Measurements from ENCODE around the gene MYO10.
A peak's percentile ranks its signal among the peaks of the same experiment; 100 is the strongest.

Gene MYO10

DNA sequence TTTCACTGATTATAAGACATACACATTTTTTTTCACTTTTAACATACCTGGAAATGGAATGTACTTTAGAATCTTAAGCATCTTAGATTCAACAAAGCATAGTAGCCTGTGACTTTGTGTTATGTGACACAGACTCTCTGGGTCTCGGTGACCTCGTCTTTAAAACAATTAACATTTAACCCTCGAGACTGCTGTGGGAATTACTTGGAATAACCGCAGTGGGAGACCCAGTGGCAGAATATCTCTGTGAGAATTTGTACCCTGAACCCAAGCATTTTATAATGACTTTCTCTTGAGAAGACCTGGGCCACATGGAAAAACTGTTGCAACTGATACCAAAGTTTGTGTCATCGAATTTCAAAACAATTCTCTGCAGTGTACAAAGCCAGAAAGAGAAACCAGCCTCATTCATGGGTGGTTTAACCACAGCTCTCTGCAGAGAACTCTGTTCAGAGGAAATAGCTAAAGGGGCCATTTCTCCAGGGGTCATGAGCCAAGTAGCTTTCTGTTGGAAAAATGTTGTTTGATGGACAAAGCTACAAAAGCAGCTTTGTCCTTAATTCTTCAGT lies 309.3 kb downstream of the MYO10 start:
- DNase-seq (ENCODE audit: low read depth): no peak
- H3K4me3 ChIP-seq (ENCODE audit: low read depth, low read length): no peak overlapping the region
- TF ChIP-seq, protein P1, sequence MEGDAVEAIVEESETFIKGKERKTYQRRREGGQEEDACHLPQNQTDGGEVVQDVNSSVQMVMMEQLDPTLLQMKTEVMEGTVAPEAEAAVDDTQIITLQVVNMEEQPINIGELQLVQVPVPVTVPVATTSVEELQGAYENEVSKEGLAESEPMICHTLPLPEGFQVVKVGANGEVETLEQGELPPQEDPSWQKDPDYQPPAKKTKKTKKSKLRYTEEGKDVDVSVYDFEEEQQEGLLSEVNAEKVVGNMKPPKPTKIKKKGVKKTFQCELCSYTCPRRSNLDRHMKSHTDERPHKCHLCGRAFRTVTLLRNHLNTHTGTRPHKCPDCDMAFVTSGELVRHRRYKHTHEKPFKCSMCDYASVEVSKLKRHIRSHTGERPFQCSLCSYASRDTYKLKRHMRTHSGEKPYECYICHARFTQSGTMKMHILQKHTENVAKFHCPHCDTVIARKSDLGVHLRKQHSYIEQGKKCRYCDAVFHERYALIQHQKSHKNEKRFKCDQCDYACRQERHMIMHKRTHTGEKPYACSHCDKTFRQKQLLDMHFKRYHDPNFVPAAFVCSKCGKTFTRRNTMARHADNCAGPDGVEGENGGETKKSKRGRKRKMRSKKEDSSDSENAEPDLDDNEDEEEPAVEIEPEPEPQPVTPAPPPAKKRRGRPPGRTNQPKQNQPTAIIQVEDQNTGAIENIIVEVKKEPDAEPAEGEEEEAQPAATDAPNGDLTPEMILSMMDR (IDR thresholded peaks at IDR 0.05; ENCODE audit: low read depth, low read length, missing control alignments): no peak

DNA sequence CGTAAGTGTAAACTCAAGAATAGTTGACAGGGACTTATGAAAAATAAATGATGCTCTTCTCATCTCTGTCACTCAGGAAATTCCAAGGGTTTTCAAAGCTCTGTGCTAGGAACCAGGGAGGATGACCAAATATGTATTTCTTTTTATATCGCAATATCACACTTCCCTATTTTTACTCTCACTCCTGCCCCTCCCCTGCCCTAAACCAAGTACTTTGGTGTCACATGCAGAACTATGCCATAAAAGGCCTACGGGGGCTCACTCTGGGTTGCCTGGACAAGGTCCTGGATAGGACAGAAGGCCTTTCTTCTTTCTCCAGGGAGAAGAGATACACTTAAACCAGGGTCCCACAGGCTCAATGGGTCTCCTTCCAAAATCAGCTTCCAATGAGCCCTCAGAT lies 311.0 kb downstream of the MYO10 start:
- DNase-seq (ENCODE audit: low read depth): no peak
- H3K4me3 ChIP-seq (ENCODE audit: low read depth, low read length): no peak overlapping the region
- TF ChIP-seq, protein P1 (IDR thresholded peaks at IDR 0.05; ENCODE audit: low read depth, low read length, missing control alignments): no peak

DNA sequence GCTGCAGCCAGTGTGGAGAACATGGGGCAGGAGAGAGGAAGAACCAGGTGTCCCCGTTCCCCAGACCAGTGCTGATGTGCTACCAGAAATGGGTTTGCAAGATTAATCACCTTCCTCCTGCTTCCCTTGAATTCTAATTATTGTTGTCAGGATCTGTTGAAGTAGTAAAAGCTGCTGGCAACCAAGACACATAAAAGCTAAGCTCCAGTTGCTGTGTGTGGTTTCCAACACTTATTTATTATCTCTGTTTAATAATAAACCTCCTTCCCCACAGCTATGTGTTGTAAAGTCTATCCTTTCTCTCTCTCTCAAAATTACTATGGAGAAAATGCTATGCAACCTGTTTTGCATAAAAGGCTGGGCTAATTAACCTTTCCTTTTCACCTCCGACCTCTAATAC lies 317.0 kb downstream of the MYO10 start:
- no peak overlapping the region for H3K4me3 ChIP-seq (ENCODE audit: low read depth, low read length)
- no peak for DNase-seq (ENCODE audit: low read depth)
- TF ChIP-seq, protein P1 (IDR thresholded peaks at IDR 0.05; ENCODE audit: low read depth, low read length, missing control alignments): no peak

DNA sequence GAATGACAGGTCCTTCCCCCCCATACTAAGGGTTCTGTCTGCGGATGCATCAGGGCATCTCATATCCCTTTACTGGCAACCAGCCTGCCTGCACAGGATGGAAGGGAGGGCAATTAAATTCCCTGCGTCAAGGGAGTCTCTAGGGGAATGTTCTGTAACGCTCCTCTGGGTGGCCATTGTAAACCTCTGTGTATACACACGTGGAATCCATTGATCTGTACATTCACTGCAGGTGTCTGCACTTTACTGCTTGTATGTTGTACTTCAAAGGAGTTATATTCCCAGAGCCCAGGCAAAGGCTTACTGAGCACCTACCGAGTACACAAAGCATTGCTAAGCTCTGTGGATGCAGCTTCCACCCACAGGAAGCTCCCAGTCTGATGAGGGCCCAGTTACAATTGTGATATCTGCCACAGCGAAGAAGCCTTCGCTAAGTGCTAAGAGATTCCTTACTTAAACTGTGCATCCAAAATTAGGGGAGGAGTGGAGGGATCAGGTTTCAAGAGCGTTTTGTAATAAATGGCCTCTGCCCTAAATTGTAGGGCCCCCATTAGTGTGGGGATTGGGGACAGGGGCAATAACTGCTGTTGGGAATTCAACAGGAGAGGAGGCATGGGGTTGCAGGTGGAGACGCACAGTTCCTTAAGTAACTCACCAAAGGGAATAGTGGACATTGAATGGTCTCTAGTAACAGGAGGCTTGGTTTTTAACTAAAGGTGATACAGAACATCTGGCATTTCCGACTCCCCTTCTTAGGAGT lies 317.8 kb downstream of the MYO10 start:
- TF ChIP-seq, protein P1 (IDR thresholded peaks at IDR 0.05; ENCODE audit: low read depth, low read length, missing control alignments): no peak
- no peak for DNase-seq (ENCODE audit: low read depth)
- no peak overlapping the region for H3K4me3 ChIP-seq (ENCODE audit: low read depth, low read length)

DNA sequence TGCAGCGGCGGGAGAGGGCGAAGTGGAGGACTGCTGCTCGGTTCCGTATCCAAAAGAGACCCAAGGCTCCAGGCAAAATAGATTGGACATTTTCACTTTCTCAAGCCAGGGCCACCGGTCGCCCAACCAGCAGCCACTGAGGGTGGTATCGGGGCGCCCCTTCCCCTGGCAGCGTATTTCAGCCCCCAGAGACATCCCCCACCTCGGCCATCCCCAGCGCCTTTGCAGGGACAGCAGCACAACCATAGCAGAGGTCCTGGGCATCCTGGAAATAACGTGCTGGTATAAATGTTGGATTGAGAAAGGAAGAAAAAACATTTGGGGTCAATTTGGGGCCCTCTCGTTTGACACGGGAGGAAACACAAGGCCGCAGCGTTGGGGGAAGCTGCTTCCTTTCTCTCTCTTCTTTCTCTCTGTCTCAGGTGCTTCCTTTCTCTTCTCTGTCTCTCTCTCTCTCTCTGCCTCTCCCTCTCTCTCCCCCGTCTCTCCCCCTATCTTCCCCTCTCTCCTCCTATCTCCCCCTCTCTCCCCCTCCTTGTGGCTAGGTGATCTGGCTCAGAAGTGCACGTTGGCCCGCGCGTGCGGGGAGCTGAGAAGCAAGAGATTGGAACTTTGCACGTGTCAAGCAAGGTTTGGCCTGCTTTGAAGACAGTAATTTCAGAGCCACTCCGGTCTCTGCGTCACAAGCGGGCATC lies 318.7 kb downstream of the MYO10 start:
- TF ChIP-seq, protein P1 (IDR thresholded peaks at IDR 0.05; ENCODE audit: low read depth, low read length, missing control alignments): no peak
- H3K4me3 ChIP-seq (ENCODE audit: low read depth, low read length): peak overlapping the region; percentile 58
- DNase-seq (ENCODE audit: low read depth): no peak

DNA sequence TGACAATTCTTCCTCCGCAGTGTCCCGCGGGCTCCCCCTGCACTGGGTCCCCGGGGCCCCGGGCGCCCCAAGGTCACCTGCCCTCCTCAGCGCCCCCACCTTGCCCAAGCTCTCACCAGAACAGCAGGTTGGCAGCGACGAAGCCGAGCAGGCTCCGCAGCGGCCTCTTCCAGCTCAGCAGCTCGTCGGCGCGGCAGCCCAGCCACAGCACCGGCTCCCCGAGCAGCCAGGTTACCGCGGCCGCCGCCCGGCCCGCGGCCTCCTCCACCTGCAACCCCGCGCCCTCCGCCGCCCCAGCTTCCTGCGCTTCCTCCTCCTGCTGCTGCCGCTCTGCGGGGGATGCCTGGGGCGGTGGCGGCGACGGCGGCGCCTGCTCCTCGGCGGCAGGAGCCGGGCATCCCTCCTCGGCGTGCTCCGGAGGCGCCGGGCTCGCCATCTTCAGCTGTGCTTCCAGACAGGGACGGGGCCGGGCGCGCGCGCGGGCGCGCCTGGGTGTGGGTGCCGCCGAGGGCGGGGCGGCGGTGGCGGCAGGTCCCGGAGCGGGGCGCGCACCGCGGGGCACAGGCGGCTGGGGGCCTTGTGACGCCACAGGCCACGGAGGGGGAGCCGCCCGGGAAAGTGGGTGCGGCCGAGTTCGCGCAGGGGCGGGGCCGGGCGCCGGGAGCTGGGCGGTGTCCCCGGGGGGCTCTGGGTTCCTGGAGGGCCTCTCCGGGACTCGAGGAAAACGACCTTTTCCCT lies 319.4 kb downstream of the MYO10 start, which contains the start of gene RETREG1:
Gene RETREG1, minus strand, starts transcription at position 462 of the 738 bp plus-strand sequence. Its CDS starts 26 bp downstream, at position 436.
- H3K4me3 ChIP-seq (ENCODE audit: low read depth, low read length): peak within 1 kb of the TSS; percentile 58
- TF ChIP-seq, protein P1 (IDR thresholded peaks at IDR 0.05; ENCODE audit: low read depth, low read length, missing control alignments): no peak
- DNase-seq (ENCODE audit: low read depth): no peak
